Neural cell (in vitro differentiated cells): ENCODE measurements around the gene ZBTB37. TPM values are rescaled to one million over a fixed set of nuclear protein-coding genes. Genes with fewer than 3 reads are reported as not detected.

ENCODE experiments used
- H2AFZ ChIP-seq: fragments of 200-600, 300-800 bp; sonication (generic), shearing (Covaris generic); 2 replicates; pipeline ENCODE4 v1.6.0; 2014; ENCODE audit warnings: low read depth, mild to moderate bottlenecking, antibody characterized with exemption, low read length, moderate library complexity
- H3F3A ChIP-seq: fragments of 200-600 bp; shearing (Covaris generic); 2 replicates; pipeline ENCODE4 v1.6.1; 2016; ENCODE audit warnings: mild to moderate bottlenecking, moderate library complexity, mixed read lengths, antibody characterized with exemption, low read length; ENCODE audit not compliant: insufficient read depth, poor library complexity, severe bottlenecking
- H3K27ac ChIP-seq: fragments of 200-600, 300-800 bp; sonication (generic), shearing (Covaris generic); 2 replicates; pipeline ENCODE4 v1.5.1; 2014; ENCODE audit warnings: mild to moderate bottlenecking, low read length, moderate library complexity
- H3K27me3 ChIP-seq: fragments of 300-800, 200-600 bp; sonication (generic), shearing (Covaris generic); 2 replicates; pipeline ENCODE4 v1.6.0; 2014; ENCODE audit warnings: mild to moderate bottlenecking, low read depth, low read length, moderate library complexity; ENCODE audit not compliant: insufficient read depth
- H3K36me3 ChIP-seq: fragments of 300-800, 200-600 bp; sonication (generic), shearing (Covaris generic); 2 replicates; pipeline ENCODE4 v1.5.1; 2014; ENCODE audit warnings: mild to moderate bottlenecking, antibody characterized with exemption, low read length, moderate library complexity; ENCODE audit not compliant: insufficient read depth
- H3K4me2 ChIP-seq: fragments of 300-800, 200-600 bp; sonication (generic), shearing (Covaris generic); 2 replicates; pipeline ENCODE4 v1.6.0; 2014; ENCODE audit warnings: mild to moderate bottlenecking, low read length
- H3K4me3 ChIP-seq: fragments of 300-800, 200-600 bp; sonication (generic), shearing (Covaris generic); 2 replicates; pipeline ENCODE4 v1.5.1; 2014; ENCODE audit warnings: mild to moderate bottlenecking, low read length, moderate library complexity
- H3K79me2 ChIP-seq: fragments of 200-600 bp; shearing (Covaris generic); replicated peaks from 2 replicates; pipeline ENCODE4 v1.6.0; 2014; ENCODE audit warnings: mild to moderate bottlenecking, low read length, moderate library complexity; ENCODE audit not compliant: insufficient read depth
- H3K9ac ChIP-seq: fragments of 300-800, 200-600 bp; sonication (generic), shearing (Covaris generic); 2 replicates; pipeline ENCODE4 v1.6.1; 2016; ENCODE audit warnings: mild to moderate bottlenecking, low read length, mixed read lengths
- H3K9me2 ChIP-seq: fragments of 200-600 bp; shearing (Covaris generic); 2 replicates; pipeline ENCODE4 v1.6.1; 2016; ENCODE audit warnings: mild to moderate bottlenecking, low read length, mixed read lengths; ENCODE audit not compliant: insufficient read depth
- H3K9me3 ChIP-seq: fragments of 200-600, 300-800 bp; sonication (generic), shearing (Covaris generic); 2 replicates; pipeline ENCODE4 v1.6.1; 2016; ENCODE audit warnings: mild to moderate bottlenecking, mixed run types, low read length, moderate library complexity, mixed read lengths
- H4K20me1 ChIP-seq: fragments of 200-600 bp; shearing (Covaris generic); 2 replicates; pipeline ENCODE4 v1.6.1; 2016; ENCODE audit warnings: mild to moderate bottlenecking, mixed run types; ENCODE audit not compliant: insufficient read depth
- EP300 ChIP-seq: fragments of 450-650 bp; conservative IDR thresholded peaks from 2 replicates; pipeline ENCODE4 v1.6.1; 2014; ENCODE audit warnings: antibody characterized with exemption, mild to moderate bottlenecking, moderate library complexity; ENCODE audit not compliant: poor library complexity, severe bottlenecking
- EZH2 ChIP-seq: fragments of 200-600, 300-800 bp; shearing (Covaris generic), sonication (generic); IDR thresholded peaks from 2 replicates; pipeline ENCODE4 v1.6.1; 2014; ENCODE audit warnings: antibody characterized with exemption, low read length, borderline replicate concordance, mild to moderate bottlenecking; ENCODE audit not compliant: insufficient read depth, poor library complexity, severe bottlenecking
- MXI1 ChIP-seq: fragments of 450-650 bp; conservative IDR thresholded peaks from 2 replicates; pipeline ENCODE4 v1.6.1; 2014; ENCODE audit warnings: antibody characterized with exemption, mild to moderate bottlenecking; ENCODE audit not compliant: poor library complexity, severe bottlenecking
- POLR2AphosphoS5 ChIP-seq: IDR thresholded peaks from 2 replicates; pipeline ENCODE4 v1.6.1; 2012
- RAD21 ChIP-seq: fragments of 450-650 bp; conservative IDR thresholded peaks from 2 replicates; pipeline ENCODE4 v1.6.1; 2014; ENCODE audit warnings: antibody characterized with exemption, mild to moderate bottlenecking, moderate library complexity
- SMC3 ChIP-seq: fragments of 450-650 bp; conservative IDR thresholded peaks from 2 replicates; pipeline ENCODE4 v1.6.1; 2014; ENCODE audit warnings: antibody characterized with exemption, mild to moderate bottlenecking, moderate library complexity; ENCODE audit not compliant: poor library complexity
- TAF1 ChIP-seq: IDR thresholded peaks from 2 replicates; pipeline ENCODE4 v1.6.1; 2012; ENCODE audit warnings: low read depth
- polyA plus RNA-seq: library from polyadenylated mRNA; depleted of rRNA; stranded (reverse); fragments of >200 nt; gene quantifications from 2 replicates; pipeline ENCODE4 v1.2.3, GENCODE V29; 2014
- TF ChIP-seq, protein P1 (sequence below): IDR thresholded peaks from 2 replicates; pipeline ENCODE4 v1.6.1; 2012; ENCODE audit warnings: borderline replicate concordance
- TF ChIP-seq, protein P2 (sequence below): fragments of 450-650 bp; IDR thresholded peaks from 2 replicates; pipeline ENCODE4 v1.5.1; 2014; ENCODE audit warnings: antibody characterized with exemption, mild to moderate bottlenecking, moderate library complexity; ENCODE audit not compliant: poor library complexity, severe bottlenecking

ZBTB37 gene
- polyA plus RNA-seq, 1 donor from 2014 or later = 14.6 TPM

GRCh38 chr1:173832748-173833147 is 35.4 kb upstream of the ZBTB37 start:
- no peaks in the 10 kb centered on the region for H4K20me1 ChIP-seq
- H3K27ac ChIP-seq = no peak overlapping the region
- no peaks in the 10 kb centered on the region for H3K9me2 ChIP-seq
- H3K36me3 ChIP-seq = no peaks in the 10 kb centered on the region
- no peaks in the 10 kb centered on the region for H3K27me3 ChIP-seq
- H3K4me3 ChIP-seq = no peak overlapping the region
- H3F3A ChIP-seq = no peaks in the 10 kb centered on the region
- no peak overlapping the region for H2AFZ ChIP-seq
- peaks cover 4% of the 10 kb centered on the region for H3K79me2 ChIP-seq
- TF ChIP-seq, protein P1, sequence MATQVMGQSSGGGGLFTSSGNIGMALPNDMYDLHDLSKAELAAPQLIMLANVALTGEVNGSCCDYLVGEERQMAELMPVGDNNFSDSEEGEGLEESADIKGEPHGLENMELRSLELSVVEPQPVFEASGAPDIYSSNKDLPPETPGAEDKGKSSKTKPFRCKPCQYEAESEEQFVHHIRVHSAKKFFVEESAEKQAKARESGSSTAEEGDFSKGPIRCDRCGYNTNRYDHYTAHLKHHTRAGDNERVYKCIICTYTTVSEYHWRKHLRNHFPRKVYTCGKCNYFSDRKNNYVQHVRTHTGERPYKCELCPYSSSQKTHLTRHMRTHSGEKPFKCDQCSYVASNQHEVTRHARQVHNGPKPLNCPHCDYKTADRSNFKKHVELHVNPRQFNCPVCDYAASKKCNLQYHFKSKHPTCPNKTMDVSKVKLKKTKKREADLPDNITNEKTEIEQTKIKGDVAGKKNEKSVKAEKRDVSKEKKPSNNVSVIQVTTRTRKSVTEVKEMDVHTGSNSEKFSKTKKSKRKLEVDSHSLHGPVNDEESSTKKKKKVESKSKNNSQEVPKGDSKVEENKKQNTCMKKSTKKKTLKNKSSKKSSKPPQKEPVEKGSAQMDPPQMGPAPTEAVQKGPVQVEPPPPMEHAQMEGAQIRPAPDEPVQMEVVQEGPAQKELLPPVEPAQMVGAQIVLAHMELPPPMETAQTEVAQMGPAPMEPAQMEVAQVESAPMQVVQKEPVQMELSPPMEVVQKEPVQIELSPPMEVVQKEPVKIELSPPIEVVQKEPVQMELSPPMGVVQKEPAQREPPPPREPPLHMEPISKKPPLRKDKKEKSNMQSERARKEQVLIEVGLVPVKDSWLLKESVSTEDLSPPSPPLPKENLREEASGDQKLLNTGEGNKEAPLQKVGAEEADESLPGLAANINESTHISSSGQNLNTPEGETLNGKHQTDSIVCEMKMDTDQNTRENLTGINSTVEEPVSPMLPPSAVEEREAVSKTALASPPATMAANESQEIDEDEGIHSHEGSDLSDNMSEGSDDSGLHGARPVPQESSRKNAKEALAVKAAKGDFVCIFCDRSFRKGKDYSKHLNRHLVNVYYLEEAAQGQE = no peak
- TF ChIP-seq TAF1 (no peak), RAD21 (no peak), POLR2AphosphoS5 (no peak), MXI1 (no peak), EZH2 (no peak), EP300 (no peak), SMC3 (no peak)
- TF ChIP-seq, protein P2, sequence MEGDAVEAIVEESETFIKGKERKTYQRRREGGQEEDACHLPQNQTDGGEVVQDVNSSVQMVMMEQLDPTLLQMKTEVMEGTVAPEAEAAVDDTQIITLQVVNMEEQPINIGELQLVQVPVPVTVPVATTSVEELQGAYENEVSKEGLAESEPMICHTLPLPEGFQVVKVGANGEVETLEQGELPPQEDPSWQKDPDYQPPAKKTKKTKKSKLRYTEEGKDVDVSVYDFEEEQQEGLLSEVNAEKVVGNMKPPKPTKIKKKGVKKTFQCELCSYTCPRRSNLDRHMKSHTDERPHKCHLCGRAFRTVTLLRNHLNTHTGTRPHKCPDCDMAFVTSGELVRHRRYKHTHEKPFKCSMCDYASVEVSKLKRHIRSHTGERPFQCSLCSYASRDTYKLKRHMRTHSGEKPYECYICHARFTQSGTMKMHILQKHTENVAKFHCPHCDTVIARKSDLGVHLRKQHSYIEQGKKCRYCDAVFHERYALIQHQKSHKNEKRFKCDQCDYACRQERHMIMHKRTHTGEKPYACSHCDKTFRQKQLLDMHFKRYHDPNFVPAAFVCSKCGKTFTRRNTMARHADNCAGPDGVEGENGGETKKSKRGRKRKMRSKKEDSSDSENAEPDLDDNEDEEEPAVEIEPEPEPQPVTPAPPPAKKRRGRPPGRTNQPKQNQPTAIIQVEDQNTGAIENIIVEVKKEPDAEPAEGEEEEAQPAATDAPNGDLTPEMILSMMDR = no peak
- no peak overlapping the region for H3K4me2 ChIP-seq
- no peaks in the 10 kb centered on the region for H3K9me3 ChIP-seq
- no peak overlapping the region for H3K9ac ChIP-seq

- H3K4me3 ChIP-seq = no peak overlapping the region
- peaks cover 5% of the 10 kb centered on the region for H3K36me3 ChIP-seq
- no peak overlapping the region for H3K9ac ChIP-seq
- no peak overlapping the region for H2AFZ ChIP-seq
- H3K79me2 ChIP-seq = no peaks in the 10 kb centered on the region
- no peaks in the 10 kb centered on the region for H3K27me3 ChIP-seq
- H3K9me2 ChIP-seq = no peaks in the 10 kb centered on the region
- no peaks in the 10 kb centered on the region for H3F3A ChIP-seq
- H3K4me2 ChIP-seq = no peak overlapping the region
- H4K20me1 ChIP-seq = no peaks in the 10 kb centered on the region
- H3K27ac ChIP-seq = no peak overlapping the region
- no peaks in the 10 kb centered on the region for H3K9me3 ChIP-seq
- TF ChIP-seq EZH2 (no peak), RAD21 (no peak)
Measured at GRCh38 chr1:173852105-173852504, 16.1 kb upstream of the ZBTB37 start.

- no peaks in the 10 kb centered on the region for H4K20me1 ChIP-seq
- H3K4me2 ChIP-seq = no peak overlapping the region
- H3K9me3 ChIP-seq = no peaks in the 10 kb centered on the region
- H3K27ac ChIP-seq = no peak overlapping the region
- no peak overlapping the region for H3K9ac ChIP-seq
- TF ChIP-seq, protein P1 = no peak
- no peak for TF ChIP-seq TAF1
- TF ChIP-seq POLR2AphosphoS5 = no peak
- TF ChIP-seq MXI1 = no peak
- no peak for TF ChIP-seq EP300
- no peak for TF ChIP-seq EZH2
- no peak for TF ChIP-seq SMC3
- TF ChIP-seq, protein P2 = no peak
- no peak for TF ChIP-seq RAD21
- no peak overlapping the region for H3K4me3 ChIP-seq
- H2AFZ ChIP-seq = no peak overlapping the region
- peaks cover 5% of the 10 kb centered on the region for H3K36me3 ChIP-seq
- no peaks in the 10 kb centered on the region for H3F3A ChIP-seq
- H3K9me2 ChIP-seq = no peaks in the 10 kb centered on the region
- H3K27me3 ChIP-seq = no peaks in the 10 kb centered on the region
- no peaks in the 10 kb centered on the region for H3K79me2 ChIP-seq
Measured at GRCh38 chr1:173853074-173853473, 15.1 kb upstream of the ZBTB37 start.
